Liver (tissue), 3 donors: Measurements from ENCODE around the gene MAGI1.

Experiments used
- GABPA ChIP-seq, 2 donors: IDR thresholded peaks in 1 of 2; conservative IDR thresholded peaks in 1 of 2; 2 replicates each; pipeline ENCODE4 v1.6.1; 2016; ENCODE audit warnings: antibody characterized with exemption in 2 of 2, mild to moderate bottlenecking in 1 of 2, moderate library complexity in 1 of 2
- TF ChIP-seq, protein P1 (sequence below): fragments of 150-350 bp; IDR thresholded peaks from 2 replicates; pipeline ENCODE4 v1.5.1; 2017; ENCODE audit warnings: improper control_type of control experiment, low read depth, low read length; ENCODE audit not compliant: missing input control
- donor health status: healthy.
- donor health status: healthy.

DNA sequence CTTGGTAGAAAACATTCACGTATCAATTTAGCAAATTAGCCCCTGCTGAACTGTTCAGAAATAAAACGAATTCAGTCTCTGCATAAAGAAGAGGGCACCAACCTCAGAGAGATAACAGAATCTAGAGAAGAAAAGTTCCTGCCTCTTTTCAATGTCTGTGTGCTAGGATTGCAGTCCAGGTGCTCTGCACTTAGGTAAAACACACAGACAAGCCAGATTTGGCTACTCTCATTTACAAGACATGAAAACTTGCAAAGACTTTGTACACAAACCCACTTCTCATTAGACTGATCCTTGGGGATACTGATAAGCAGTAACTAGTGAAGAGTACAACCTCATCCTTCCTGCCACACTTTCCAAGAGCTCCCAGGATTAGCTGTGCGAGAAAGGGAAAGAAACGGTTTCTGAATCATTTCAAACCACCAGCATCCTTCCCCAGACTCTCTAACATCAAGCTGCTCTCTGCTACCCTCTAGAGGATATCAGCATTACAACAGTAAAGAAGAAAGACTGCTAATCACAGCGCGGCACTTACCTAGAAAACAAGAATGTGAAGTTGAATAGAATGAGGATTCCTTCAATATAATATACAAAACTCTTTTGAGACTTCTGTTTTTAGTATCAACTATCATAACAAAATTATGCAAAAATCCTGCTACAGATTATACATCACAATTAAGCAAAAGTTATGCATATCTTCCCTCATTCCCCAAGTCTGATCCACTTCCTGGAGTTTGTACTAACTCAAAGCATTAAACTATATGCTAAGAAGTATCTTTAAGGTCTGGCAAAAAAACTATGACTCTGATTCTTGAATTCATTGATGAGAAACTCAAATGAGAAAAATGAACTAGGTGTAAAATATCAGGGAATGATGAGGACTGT, 306.4 kb downstream of the MAGI1 start:
- TF ChIP-seq GABPA (IDR thresholded peaks at IDR 0.05 in 1 of 2, conservative IDR thresholded peaks at IDR 0.05 in 1 of 2), result no peak
- TF ChIP-seq, protein P1, sequence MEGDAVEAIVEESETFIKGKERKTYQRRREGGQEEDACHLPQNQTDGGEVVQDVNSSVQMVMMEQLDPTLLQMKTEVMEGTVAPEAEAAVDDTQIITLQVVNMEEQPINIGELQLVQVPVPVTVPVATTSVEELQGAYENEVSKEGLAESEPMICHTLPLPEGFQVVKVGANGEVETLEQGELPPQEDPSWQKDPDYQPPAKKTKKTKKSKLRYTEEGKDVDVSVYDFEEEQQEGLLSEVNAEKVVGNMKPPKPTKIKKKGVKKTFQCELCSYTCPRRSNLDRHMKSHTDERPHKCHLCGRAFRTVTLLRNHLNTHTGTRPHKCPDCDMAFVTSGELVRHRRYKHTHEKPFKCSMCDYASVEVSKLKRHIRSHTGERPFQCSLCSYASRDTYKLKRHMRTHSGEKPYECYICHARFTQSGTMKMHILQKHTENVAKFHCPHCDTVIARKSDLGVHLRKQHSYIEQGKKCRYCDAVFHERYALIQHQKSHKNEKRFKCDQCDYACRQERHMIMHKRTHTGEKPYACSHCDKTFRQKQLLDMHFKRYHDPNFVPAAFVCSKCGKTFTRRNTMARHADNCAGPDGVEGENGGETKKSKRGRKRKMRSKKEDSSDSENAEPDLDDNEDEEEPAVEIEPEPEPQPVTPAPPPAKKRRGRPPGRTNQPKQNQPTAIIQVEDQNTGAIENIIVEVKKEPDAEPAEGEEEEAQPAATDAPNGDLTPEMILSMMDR, result peak; percentile 73
